ENCODE data around the gene L3MBTL3.

The L3MBTL3 gene

DNA sequence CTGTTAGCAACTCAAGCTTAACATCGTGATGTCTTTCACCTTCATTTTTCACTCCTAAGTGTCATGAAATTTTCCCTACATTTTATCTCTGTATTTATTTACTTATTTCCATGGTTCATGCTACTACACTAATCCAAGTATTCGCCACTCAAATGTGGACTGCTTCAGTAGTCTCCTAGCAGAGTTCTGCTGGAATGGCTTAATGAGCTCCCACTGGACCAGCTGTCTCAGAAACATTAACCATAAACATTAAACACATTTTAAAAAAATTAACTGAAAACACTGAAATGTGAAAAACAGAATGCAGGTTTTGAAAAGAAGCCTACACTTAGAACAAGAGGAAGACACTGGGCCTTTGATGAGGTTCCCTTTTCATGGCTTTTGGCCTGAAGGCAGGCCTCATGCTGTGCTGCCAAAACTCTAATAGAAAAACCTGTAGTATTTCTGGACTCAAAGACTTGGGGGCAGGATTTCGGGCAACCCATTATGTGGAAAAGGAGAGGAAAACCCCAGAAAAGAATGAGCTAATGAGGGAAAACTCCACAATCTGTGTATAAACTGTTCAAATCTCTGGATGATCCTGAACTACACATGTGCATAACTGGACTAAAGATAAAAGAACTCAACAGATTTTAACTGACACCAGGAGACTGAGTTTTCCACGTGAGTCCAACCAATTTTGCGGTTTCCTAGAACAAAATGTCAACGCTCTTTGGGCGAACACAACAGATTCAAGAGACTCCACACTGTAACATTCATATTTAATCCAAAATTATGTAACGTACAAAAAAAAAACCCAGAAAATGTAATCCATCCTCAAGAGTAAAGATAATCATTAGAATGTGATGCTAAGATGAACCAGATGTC, 171.4 kb downstream of the L3MBTL3 start:
- in situ Hi-C loops (cut with HindIII; ENCODE audit: low pct_ligation_motif_present, low pct_unique_long_range_greater_than_20kb, low sequenced_read_pairs): no loop called here
- no peak for DNase-seq
